LNCAP (cell line): ENCODE data around the gene BAK1.

ENCODE experiments used
- TF ChIP-seq, protein P1 (sequence below): fragments of 450-650 bp; IDR thresholded peaks from 2 replicates; pipeline ENCODE4 v1.5.1; 2017; ENCODE audit warnings: mild to moderate bottlenecking

BAK1 gene

DNA sequence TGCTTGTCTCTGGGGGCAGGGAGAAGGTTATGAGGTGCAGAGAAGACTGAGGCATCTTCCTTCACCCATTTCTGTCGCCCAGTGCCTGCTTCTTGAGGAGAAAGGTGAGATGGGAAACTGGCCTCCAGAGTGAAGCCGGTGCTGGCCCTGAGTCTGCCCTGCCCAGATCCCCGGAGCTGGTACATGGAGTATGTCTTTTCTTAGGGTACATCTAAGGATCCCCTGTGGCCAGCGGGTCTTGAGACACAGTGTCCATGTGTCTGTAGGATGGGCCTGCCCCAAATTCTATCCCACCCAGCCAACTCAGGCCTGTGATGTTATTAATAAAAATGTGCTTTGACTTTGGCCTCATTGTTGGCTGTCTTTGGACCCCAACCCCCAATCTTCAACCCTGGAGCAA, 8.8 kb upstream of the BAK1 start:
- TF ChIP-seq, protein P1, sequence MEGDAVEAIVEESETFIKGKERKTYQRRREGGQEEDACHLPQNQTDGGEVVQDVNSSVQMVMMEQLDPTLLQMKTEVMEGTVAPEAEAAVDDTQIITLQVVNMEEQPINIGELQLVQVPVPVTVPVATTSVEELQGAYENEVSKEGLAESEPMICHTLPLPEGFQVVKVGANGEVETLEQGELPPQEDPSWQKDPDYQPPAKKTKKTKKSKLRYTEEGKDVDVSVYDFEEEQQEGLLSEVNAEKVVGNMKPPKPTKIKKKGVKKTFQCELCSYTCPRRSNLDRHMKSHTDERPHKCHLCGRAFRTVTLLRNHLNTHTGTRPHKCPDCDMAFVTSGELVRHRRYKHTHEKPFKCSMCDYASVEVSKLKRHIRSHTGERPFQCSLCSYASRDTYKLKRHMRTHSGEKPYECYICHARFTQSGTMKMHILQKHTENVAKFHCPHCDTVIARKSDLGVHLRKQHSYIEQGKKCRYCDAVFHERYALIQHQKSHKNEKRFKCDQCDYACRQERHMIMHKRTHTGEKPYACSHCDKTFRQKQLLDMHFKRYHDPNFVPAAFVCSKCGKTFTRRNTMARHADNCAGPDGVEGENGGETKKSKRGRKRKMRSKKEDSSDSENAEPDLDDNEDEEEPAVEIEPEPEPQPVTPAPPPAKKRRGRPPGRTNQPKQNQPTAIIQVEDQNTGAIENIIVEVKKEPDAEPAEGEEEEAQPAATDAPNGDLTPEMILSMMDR = no peak

DNA sequence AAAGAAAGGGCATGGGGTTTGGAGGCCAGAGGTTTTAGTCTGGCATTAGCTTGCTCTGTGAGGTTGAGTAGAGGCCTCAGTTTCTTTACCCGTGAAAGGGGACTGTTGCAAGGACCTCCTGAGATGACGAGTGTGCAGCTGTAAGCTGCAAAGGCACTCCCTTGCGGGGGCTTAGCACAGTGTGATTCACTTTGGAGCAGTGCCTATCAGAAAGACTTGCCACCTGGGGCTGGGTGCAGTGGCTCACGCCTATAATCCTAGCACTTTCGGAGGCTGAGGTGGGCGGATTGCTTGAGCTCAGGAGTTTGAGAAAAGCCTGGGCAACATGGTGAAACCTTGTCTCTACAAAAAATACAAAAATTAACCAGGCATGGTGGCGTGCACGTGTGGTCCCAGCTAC, 7.5 kb upstream of the BAK1 start:
- TF ChIP-seq, protein P1 = no peak

DNA sequence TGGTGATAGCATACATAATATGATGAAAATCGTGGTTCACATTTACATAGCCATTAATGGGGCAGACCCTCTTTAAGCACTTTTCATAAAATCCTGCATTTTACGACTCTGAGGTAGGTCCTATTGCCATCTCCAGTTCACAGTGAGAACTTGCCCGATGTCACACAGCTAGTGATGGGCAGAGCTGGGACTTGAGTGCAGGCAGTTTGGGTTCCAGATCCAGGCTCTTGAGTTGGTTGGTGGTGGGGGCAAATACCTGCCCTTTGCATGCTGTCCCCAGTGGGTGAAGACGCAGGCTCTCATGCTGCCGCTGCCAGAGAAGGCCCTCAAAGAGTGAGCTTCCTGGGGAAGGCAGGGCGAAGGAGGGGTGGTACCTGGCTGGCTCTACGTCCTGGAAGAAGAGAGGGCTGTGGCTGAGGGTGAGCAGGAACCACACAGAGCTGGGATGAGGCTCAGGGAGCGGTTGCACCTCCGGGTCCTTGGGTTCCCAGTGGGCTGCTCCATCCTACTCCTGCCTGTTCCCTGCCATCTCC, 6.1 kb upstream of the BAK1 start:
- TF ChIP-seq, protein P1 = no peak

DNA sequence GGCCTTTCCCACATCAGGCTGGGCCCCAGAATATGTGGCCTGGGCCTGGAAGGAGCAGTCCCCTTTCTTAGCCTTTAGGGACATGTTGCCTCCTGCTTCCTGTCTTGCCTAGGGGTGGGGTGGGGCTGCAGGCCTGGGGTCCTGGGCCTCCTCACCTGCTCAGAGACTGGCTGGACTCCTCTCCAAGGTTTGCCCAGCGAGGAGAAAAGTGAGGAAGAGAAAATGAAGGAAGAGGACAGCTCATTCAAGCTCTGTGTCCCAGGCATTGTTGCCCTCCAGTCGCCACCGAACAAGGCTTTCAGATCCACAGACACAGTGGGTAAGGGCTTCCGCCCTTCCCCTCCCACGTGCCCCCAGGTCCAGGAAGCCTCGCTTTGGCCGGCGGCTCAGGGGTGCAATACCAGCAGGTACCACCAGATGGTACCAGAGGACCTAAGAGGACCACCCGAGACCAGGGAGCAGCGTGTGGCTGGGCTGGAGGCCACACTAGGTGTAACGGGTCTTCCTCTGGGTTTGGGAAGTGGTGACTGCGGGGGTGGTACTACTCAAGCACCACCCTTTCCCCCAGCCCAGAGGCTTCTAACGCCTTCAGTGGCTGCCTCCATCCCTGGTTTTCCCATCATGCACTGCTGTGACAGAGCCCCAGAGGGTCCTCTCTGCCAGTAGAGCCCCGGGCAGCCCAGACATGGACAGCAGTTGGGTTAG, 5.5 kb upstream of the BAK1 start:
- TF ChIP-seq, protein P1 = peak; percentile 86

DNA sequence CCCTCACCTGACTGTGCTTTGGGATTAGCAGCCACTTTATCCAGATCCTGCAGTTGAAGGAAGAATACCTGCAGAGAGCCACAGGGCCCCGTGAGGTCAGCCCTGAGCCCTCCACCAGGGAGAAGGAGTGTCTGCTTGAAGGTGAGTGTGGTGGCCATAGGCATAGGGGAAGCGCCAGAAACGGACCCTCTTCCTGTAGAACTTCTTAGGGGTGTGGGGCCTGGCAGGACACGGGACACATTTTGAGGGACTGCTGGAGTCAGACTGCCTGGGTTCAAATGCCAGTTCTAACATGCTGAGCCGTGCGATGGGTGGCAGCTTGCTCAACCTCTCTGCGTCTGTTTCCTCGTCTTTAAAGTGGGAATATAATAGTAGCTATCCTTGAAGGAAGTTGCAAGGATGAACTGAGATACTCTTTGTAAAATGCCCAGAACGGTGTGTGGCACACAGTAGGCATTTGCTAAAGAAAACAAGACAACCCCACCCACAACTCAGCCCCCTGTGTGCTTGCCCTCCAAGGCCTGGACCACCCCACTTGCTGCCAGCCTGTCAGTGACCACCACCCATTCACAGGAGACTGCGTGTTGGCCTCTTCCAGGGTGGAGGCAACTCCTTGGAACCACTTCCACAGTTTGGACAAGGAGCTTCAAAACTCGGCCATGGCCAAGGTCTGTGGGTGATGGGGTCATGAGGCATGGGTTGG, 4.8 kb upstream of the BAK1 start:
- TF ChIP-seq, protein P1 = no peak

DNA sequence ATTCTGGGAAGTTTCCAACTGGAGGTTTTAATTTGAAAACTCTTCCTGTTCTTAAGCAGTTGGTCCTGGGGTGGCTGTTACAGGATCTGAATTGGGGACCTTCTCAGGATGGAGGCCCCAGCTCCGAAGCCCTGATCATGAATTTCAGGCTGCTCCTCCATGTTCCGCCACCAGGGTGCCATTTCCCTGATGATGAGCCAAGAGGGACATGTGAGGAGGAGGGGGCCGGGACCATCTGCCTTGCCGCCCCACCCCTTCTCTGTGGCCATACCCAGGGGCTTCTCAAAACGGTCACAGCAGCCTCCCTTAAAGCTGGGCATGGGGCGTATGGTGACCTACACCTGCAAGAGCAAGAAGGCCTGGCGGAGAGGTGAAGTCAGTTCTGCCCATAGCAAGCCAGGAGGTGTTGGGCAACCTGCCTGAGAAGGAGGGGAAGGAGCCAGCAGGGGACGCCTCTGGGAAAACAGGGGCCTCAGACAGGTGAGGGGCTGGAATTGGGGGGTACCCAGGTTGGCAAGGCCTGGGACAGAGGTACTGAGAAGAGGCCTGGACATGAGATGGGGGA, 3.6 kb upstream of the BAK1 start:
- TF ChIP-seq, protein P1 = peak; percentile 35

DNA sequence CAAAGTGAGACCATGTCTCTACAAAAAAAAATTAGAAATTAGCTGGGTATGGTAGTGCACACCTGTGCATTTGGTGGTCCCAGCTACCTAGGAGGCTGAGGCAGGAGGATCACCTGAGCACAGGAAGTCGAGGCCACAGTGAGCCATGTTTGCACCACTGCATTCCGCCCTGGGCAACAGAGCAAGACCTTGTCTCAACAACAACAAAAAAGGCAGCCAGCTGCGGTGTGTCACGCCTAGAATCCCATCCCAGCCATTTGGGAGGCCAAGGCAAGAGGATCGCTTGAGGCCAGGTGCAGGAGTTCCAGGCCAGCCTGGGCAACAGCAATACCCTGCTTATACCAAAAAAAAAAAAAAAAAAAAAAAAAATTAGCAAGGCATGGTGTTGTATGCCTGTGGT, 1.1 kb upstream of the BAK1 start:
- TF ChIP-seq, protein P1 = no peak
